Activated T-cell treated with anti-CD3 and anti-CD28 coated beads for 4 hours (primary cell): Measurements from ENCODE around the gene FOXL3.

Source experiments
- DNase-seq: peaks from one replicate; pipeline ENCODE4 v3.0.0-alpha.2; 2020

FOXL3 gene

DNA sequence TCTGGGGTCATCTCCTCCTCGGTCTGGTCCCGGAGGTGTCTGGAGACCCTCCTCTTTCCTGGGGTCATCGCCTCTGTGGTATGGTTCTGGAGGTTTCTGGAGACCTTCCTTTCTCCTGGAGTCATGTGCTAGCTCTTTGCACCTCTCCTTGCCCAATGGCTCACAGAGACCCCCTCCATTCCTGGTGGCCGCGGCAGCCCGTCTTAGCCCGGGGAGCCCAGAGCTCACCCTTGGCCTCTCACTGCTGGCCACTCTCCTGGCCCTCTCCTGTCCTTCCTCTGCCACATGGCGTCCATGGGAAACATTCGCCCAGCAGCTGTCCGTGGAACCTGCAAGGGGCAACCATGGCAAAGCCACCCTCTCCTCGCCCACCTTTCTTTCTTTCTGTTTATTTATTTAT is 20.2 kb upstream of the FOXL3 start:
- DNase-seq: no peak

- DNase-seq: no peak
Measured at GRCh38 chr7:270351-270983, 19.5 kb upstream of the FOXL3 start.

DNA sequence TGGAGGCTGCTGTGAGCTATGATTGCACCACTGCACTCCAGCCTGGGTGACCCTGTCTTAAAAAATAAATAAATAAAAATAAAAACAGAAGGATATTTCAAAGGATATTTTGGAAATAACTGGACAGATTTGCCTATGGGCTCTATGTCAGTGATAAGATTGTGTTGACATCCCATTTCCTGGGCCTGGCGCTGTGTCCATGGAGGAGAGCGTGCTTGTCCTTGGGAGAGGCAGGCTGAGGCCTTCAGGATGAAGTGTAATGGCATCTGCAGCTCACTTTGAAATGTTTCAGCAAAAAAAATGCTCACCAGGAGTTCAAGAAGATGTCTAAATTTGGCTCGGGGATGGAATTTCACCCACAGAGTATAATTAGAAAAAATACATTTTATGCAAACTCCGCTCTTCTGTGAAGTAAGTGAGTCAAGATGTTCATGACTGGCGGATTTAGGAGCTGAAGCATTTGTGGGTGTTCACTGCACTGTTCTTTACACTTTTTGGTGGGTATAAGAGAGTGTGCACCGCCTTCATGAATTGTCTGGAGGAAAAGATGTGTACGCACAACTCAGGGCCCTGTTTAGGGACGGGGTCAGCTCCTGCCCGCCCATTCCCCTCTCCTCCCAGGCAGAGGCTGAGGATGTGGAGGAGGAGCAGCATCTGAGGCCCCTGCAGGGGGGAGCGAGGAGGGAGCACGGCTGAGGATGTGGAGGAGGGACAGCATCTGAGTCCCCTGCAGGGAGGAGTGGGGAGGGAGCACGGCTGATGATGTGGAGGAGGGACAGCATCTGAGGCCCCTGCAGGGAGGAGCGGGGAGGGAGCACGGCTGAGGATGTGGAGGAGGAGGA is 18.5 kb upstream of the FOXL3 start:
- DNase-seq: no peak

DNA sequence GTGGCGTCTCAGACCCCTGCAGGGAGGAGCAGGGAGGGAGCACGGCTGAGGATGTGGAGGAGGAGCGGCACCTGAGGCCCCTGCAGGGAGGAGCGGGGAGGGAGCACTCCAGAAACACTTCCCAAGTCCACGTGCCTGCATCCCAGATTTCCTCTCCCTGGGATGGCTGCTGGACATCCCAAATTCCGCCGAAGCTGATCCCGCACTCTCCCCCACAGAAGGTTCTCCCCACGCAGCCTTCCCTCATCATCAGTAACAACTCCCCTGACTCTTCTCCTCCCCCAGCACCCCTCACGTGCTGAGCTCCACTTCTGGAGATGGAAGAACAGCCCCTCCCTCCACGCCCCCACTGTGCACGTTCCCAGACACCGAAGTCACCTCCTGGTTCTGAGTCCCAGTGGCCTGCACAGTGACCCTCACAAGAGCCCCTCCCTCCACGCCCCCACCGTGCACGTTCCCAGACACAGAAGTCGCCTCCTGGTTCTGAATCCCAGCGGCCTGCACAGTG is 17.8 kb upstream of the FOXL3 start:
- DNase-seq: no peak

- no peak for DNase-seq
Measured at GRCh38 chr7:272631-273030, 17.3 kb upstream of the FOXL3 start.

- DNase-seq: no peak
Measured at GRCh38 chr7:273327-273726, 16.6 kb upstream of the FOXL3 start.

GRCh38 chr7:274266-274665 is 15.7 kb upstream of the FOXL3 start:
- DNase-seq: no peak

DNA sequence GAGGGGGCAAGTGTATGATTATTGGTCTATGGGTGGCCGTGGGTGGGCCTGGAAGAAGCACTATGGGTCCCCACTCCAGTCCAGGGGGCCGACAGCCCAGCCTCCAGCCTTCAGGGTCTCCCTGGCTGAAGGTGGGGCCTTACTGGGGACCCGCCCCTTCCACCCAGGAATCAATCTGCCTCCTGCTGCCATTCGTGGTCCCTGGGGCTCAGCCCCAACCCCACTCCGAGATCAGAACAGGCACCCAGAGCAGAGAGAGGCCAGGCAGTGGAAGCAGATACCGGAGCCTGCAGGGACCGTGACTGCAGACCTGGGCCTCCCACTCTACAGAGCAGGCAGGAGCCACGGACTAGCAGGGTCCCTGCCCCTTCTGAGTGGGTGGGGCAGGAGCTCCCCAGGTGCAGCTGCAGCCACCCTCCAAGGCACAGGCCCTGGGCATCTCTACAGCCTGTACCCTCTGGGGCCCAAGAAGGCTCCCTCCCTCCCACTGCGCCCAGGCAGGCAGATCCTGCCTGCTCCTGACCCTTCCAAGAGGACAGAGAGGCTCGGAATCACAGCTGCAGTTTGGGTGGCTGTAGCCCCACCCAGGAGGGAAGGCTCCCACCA is 13.6 kb upstream of the FOXL3 start:
- DNase-seq: no peak

- no peak for DNase-seq
Measured at GRCh38 chr7:277228-277627, 12.7 kb upstream of the FOXL3 start.

GRCh38 chr7:278081-278480 is 11.9 kb upstream of the FOXL3 start:
- DNase-seq: no peak

GRCh38 chr7:279821-280220 is 10.1 kb upstream of the FOXL3 start:
- no peak for DNase-seq

DNA sequence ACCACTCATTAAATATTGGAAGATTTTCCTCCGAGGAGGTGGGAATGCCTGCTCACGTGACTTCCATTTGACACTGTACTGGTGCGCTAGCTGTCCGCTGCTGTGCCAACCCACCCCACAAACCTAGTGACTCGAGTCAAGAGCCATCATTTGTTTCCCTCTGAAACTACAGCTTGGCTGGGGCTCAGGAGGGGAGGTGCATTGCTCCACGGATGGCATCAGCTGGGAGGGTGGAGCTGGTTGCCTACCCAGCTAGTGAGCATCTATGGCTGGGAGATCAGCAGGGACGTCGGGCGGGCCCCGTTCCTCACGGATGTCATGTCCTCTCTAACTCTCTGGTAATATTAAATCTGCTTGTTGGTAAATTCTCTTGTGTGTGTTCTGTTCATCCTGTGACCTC is 9.5 kb upstream of the FOXL3 start:
- DNase-seq: no peak

GRCh38 chr7:281637-282036 is 8.3 kb upstream of the FOXL3 start:
- no peak for DNase-seq

DNA sequence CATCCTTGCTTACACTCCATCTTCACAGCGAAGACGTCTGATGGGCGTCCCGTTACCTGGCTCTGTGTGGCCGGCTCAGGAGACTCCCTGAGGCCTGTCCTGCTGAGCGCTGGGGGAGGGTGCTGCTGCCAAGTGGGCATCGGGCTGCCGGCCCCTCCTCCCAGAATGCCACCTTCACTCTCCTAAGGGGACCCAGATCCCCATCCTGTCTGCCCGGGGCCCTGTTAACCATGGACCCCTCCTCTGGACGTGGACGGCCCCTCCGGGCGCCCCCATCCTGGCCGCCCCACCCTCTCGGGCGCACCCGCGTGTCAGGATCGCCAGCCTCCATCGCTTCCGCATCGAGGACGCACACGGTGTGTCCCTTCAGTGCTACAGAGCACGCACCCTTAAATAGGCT is 7.3 kb upstream of the FOXL3 start:
- DNase-seq: no peak

DNA sequence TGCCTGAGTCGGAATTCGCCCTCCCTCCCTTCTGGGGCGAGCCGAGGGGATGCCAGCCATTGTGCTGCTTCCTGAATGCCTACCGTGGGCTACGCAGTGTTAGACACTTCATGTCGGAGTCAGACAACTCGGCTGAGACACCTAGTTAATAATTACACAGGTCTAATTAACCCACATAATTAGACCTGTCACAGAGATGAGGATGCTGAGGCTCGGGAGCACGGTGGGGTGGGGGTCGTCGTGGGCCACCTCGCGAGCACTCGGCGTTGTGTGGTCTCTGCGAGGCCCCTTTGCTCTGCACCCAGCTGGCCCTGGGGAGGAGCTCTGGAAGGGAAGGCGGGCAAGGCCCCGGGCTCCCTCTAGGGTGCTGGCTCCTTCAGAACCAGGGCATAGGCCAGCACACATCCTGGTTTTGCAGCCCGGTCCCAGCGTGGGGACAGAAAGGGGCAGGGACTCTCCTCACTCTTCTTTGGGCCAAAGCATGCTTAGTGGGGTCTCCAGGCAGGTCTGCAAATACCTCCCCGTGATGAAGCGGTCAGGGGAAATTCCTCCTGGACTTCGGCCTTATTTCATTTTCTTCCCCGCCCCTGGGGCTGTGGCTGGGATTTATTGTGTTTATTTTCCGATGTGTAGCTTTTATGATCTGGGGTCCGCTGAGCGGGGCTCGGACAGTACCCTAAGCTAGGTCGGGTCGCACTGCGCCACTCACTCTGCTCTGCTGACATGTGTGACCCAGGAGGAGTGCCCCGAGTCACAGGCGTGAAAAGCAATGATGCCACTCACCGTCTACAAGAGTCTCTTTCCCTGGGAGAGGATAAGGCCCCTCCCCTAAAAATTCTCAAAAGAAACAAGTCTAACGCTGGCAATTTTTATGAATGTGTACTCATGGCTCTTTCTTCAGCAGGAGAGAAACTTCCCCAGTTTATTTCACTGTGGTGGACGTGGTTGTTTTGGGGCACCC is 4.9 kb upstream of the FOXL3 start:
- no peak for DNase-seq

GRCh38 chr7:285731-286130 is 4.2 kb upstream of the FOXL3 start:
- no peak for DNase-seq

GRCh38 chr7:286266-286665 is 3.7 kb upstream of the FOXL3 start:
- no peak for DNase-seq

GRCh38 chr7:288671-289101 is 1.3 kb upstream of the FOXL3 start:
- DNase-seq: no peak

DNA sequence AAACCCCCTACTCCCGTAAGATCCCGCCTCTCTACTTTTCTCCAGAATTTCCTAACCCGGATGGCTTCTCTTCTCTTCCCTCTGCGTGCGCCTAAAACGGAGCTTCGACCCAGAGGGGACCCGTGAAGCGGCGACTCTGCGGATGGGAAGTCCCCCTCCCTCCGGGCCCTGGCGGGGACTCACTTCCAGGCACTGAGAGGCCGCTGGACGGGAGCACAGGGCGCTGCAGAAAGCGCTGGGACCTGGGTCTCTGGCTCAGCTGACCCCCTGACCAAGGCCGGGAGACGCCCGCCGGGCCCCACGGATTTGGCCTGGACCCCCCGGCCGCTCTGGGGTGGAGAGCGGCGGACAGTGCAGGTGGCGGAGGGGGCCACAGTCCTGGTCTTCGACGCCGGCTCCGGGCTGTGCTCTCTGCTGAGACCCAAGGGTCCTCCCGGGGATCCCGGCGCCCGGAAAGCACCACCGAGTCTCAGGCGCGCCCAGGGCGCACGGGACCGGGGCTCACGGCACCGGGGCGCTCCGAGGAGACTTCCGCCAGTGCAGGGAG is 688 bp upstream of the FOXL3 start:
- no peak for DNase-seq

- no peak for DNase-seq
Measured at GRCh38 chr7:290554-291372, 793 bp downstream of the FOXL3 start.

DNA sequence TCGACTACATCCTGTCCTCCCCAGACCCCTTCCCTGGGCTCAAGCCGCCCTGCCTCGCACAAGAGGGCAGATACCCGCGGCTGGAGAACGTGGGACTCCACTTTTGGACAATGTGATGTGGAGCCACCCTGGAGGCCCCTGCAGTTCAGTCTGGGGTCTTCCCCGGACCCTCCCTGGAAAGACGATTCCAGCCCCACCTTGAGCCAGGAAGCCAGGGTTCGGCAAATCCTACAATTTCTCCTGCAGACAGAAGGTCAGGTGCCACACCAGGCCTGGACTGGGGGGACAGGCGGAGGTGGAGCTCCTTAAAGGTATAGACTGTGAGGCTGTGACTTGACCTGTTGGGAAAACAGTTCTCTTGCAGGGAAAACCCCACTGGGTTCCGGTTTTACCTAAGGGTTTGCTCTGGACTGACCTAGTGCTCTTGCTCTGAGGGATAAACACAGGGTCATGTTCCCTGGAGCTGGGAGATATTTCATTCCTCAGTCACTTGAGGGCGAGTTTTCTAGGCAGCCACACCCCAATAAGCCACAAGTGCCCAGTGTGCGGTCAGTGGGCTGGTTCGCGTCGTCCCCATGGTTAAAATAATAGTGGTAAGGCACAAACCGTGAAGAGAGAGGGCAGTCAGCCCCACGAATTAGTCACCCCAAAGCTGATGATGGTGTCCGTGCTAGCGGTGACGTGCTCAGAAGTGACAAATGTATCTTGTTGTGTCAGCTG is 1.6 kb downstream of the FOXL3 start:
- no peak for DNase-seq
